Stimulated activated CD8-positive, alpha-beta memory T cell treated with anti-CD3 and anti-CD28 coated beads, Interleukin-7, amount 100 ng/mL, for 24 hours (primary cell): ENCODE measurements around the gene UNC5C.

ENCODE experiments used
- DNase-seq: peaks from one replicate; pipeline ENCODE4 v3.0.0-alpha.2; 2020; ENCODE audit warnings: low read depth

The UNC5C gene

DNA sequence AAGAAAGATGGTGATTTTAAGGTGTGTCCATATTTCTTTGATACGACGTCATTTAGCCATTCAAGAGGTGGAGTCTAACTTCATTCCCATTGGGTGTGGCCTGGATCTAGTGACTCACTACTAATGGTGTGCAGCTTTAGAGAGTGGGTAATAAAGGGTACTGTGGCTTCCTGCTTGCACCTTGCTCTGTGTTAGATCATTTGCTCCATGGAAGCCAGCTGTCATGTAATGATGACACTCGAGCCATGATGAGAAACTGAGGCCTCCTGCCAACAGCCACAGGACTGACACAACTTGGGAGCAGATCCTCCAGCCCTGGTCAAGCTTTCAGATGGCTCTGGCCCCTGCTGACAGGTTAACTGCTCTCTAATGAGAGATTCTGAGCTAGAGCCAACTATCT lies 82.0 kb downstream of the UNC5C start:
- no peak for DNase-seq

DNA sequence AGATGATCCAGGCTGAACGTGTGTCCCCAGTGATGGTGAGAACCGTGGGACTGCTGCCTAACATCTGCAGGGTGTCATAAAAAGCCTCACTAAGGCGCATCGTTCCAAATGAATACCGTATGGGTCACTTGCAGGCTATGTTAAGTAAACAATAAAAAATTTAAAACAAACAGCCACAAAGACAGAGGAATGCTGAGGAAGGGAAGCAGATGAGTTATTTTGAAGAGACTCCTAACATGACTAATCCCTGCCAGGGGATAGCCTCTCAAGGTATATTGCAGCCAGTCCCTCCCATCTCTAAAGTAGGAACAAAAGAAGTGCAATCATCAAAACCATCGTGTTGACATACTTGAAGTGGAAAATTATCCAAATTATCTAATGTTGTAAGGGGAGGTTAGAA lies 83.8 kb downstream of the UNC5C start:
- no peak for DNase-seq

DNA sequence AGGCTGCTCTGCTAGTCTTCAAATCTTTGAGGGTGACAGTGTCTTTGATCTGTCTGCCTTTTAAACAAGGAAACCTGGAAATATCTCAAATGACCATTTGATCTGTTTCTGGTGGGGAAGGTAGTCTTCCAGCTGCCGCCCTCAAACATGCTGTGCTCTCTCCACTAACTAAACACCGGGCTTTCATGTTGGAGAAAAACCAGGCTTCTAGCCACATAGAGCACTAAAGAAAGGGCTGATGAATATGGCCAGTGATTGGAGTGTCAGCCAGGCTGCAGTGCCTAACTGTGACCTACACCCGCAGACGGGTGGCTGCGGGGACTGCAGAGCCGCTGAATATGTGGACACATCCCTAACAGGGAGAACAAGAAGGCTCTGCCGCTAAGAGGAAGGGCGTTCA lies 85.9 kb downstream of the UNC5C start:
- DNase-seq = no peak

DNA sequence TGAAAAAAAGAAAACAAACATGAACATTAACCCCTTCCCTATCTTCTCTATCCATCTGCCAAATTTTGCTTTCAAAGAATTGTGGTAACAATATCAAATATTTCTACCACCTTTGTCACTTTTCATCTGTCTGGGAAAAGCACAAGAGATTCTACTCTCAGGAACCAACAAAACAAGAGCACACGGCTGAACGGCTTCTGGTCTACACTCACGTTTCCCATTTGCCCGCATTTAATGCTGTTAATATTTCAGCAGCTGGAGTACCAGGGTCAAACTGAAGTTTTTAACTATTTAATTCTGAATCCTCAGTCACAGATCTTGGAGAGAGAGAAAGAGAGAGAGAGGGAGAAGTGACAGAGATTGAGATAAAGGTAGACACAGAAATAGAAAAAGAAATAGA lies 91.4 kb downstream of the UNC5C start:
- DNase-seq = no peak

DNA sequence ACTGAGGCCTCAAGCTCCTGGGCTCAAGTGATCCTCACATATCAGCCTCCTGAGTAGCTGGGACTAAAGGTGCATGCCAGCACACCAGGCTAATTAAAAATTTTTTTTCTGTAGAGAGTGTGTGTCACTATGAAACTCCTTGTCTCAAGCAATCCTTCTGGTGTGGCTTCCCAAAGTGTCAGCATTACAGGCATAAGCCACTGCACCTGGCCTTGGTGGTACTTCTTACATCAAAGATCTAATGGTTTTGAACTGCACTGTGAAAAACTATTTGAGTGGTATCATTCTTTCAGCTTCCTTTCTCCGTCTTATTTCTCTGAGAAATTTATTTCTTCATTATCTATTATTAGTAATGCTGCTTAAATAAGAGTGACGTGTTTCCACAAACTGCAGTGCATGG lies 98.5 kb downstream of the UNC5C start:
- no peak for DNase-seq

DNA sequence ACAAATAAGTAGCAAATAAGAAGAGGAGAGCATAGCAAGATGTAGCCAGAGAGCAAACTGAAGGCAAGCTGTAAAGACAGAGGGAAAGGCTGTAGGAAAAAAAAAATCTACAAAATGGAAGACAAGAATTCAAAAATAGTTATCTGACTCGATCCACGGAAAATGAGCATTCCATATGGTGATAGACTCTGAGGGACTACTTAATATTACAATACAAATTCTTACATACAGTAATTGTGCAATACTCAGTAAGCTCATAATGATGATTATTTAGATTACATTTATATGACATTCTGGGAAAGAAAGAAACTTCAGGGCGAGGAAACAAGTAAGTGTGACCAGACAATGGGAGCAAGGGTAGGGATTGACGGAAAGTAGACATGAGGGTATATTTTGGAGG lies 102.6 kb downstream of the UNC5C start:
- no peak for DNase-seq

DNA sequence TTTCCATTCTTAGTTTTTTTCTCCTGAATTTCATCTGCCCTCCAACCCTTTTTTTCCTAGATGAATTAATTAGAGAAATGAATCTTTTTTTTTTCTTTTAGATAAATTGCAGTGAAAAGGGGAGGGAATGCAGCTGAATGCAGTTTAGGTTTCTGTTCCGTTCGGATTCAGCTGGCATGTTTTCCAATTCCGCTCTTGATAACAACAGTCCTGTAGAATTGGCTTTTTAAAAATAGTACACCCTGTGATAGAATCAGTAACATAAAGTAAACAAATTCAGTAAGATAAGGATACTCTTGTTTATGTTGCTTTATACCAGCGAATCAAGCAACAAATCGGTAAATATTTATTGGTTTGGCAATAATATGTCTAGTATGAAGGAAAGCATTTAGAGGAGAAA lies 103.5 kb downstream of the UNC5C start:
- DNase-seq = no peak

DNA sequence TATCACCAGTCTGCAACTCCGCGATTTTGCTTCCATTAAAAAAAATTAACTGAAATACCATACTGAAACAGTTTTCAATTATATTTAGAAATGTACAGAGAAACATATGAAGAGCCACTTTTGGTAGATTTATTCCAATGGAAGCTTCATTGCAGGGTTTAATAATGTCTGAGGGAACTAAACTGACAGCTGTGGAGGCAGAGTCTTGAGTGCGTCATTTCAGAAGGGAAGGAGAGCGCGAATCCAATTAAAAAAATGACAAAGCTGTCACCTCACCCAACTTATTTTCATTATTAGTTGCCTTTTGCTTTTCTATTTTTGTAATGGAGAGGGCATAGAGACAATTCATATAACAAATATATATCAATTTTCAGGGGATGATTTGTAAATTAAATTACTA lies 104.0 kb downstream of the UNC5C start:
- no peak for DNase-seq

DNA sequence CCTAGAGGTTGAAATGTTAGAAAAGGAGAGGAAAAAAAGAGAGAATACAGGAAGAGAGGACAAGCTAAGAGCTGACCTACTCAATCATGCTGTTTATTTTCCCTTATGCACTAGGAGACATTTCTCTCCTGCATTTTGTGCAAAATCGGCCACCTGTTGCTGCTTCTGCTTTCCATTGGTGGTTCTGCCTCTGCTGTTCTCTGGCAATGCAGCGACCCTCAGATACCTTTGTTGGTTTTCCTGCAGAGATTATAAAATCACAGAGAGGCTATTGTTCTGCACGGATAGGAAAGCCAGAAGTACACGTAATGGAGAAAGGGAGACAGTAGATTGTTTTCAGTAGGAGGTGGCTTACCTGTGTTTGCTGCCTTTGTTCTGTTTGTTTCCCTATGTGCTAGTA lies 108.9 kb downstream of the UNC5C start:
- DNase-seq = no peak

DNA sequence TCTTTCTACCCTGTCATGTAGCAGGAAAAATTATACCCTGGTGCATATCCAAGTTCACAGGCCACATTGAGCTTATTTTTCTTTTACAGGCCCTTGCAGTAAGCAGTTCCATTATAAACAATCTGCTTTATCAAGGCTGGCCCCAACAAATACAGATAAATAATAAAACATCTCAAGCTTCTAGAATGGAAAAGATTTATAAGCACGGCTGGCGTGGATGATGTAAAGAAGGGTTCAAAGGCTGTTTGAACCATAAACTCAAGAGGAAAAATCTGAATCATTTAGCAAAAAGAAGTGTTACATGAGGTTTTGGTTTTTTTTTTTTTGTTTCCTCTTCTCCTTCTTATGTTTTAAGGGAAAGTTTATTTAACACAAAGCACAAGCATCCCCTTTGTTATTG lies 109.7 kb downstream of the UNC5C start:
- DNase-seq = no peak

DNA sequence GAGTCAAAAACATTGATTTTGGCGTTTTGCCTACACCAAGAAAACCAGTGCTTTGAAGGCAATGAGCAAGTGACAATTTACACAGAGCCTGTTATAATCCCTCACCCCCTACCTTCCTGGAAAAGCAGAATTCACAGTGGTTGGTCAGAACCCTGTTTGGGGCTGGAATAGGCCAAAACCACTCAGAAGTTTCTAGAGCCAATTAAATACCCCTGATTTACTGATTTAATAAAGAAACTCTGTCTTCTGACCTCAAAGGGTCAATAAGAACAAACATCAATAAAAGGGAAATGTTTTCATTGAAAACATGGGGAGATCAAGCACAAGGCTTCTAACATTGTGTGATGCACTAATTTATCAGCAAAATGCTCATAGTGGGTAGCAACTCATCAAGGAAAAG lies 116.3 kb downstream of the UNC5C start:
- no peak for DNase-seq

DNA sequence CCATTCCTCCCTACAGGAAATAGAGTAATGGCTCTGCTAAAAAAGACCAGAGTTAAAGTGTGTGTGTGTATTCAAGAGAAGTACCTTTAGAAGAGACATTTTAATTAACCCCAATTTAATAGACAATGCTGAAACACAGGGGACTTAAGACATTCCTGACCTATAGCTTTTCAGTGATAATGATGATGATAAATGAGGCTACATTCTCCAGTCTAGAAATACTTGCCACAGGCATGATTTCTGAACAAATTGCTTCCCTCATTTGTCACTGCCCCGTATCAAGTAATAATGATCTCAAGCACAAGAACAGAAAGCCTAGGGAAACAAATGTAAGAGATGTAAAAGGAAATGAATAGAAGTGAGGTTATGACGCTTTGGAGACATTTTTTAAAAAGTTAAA lies 117.1 kb downstream of the UNC5C start:
- DNase-seq = no peak

DNA sequence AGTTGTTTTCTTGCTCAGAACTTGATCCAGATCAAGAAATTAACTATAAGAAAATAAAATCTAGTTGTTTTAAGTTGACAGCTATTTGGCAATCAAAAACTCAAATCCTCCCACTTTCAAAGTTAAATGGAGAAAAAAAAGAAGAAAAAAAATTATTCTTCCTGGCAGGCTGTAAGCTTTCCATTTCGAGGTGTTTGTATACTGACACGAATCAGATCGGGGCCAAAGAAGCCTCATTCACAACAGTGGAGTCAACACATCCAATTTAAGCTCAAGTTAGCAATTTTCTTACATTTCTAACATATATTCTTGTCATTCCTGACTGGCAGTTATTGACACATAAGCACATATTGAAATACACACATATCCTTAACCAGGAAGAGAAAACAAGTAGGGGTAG lies 119.4 kb downstream of the UNC5C start:
- DNase-seq = no peak

DNA sequence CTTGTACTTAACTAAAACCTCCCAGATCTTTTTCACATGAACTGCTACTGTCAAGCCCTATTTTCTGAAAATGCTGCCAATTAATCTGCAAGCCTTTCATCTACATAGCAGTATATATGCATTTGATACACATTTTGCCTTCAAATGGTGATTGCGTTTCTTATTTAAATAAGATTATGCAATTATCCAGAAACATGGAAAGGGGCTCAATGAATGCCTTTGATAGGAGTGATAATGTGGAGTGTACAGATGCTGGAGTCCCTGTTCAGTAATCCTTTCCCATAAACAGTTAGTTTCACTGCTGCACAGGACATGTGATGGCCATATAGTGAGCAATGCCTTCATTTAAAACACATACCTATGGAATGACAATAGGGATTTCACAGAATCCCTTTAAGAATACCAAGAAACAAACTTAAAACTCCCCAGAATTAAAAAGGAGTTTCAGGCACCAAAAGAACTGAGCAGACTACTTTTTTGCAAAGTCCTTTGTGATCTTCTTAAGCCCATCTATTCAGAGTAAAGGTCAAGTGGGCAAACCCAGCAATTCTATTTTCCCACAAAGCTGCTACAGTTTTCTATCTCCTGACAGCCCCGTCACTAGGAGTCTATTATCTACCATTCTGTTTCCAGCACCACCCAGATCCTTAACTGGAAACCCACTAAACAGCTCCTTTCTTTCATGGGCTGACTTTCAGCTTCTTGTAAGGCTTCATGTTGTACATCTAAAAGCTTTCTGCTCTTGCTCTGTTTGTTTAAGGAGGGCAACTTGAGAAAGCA lies 120.3 kb downstream of the UNC5C start:
- no peak for DNase-seq

DNA sequence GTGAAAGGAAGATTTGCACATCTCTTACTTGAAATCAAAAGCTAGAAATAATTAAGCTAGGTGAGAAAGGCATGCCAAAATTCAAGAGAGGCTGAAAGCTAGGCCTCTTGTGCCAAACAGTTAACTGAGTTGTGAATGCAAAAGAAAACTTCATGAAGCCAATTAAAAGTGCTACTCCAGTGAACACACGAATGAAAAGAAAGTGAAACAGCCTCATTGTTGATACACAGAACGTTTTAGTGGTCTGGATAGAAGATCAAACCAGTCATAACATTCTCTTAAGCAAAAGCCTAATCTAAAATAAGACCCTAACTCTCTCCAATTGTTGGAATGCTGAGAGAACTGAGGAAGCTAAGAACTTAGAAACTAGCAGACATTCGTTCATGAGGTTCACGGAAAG lies 122.3 kb downstream of the UNC5C start:
- DNase-seq = no peak

DNA sequence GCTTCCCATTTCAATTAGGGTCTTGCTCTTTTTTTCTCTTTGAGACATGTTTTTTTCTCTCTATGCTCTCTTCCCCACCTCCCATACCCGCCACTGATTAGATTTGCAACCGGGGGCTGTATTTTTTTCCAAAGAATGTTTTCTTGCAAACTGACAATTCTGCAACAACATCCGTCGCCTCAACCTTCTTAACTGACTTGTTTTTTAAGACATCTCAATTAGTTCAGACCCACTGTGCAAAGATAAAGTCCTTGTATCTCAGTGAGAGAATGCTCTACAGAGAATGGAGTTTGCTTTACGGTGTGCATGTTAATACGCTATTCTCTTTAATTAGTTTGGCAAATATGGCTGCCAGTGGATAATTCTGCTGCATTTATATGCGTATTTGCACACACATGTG lies 126.3 kb downstream of the UNC5C start:
- DNase-seq = no peak

DNA sequence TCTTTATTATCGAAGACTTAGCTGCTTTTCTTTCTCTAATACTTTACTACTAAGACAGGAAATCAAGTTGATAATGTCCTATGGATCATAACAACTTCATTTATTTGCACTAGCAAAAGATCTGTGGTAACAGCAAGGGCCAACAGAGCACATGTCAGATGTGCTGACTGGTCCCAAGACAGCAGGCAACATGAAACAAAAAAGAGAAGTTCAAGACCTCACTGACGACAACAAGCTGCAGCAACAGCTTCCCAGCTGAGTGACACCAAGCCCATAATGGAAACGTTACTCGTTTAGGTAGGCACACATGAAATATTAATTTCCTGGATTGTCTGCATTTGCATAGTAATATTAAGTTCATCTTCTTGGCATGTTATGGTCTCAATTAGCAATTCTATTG lies 126.9 kb downstream of the UNC5C start:
- no peak for DNase-seq

DNA sequence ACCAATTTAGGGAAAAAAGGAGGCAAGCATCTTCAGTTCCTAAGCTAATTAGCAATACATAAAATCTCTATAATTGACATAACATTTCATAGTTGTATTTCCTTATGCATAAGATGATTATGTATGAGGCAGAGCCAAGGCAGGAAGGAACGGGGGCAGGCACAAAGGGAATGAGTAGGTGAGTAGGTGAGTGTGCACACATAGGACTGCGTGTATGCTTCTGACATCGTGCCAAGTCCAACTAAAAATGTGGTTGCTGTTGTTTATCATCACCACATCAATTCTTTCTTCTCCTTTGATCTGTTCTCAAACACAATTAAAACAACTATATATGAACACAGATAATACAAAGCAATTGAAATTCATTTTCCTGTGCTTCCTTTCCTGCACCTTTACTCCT lies 131.2 kb downstream of the UNC5C start:
- no peak for DNase-seq

DNA sequence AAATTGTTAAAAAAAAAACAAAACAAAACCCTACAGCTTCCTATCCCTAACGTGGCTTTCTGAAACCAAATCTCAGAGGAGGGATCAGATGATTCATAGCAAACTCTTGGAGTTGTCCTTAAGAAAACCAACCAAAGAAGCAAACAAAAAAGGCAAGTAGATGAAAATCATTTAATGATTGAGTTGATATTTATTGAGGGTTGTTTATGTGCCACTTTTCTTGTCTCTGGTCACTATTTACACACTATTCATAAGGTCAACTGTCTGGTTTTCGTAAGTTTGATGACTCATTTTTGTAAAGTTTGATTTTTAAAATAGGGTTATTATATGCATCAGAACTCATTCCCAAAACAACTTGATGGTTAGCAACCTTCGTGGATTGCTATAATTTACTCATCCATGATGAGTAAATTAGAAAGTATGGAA lies 133.4 kb downstream of the UNC5C start:
- no peak for DNase-seq

DNA sequence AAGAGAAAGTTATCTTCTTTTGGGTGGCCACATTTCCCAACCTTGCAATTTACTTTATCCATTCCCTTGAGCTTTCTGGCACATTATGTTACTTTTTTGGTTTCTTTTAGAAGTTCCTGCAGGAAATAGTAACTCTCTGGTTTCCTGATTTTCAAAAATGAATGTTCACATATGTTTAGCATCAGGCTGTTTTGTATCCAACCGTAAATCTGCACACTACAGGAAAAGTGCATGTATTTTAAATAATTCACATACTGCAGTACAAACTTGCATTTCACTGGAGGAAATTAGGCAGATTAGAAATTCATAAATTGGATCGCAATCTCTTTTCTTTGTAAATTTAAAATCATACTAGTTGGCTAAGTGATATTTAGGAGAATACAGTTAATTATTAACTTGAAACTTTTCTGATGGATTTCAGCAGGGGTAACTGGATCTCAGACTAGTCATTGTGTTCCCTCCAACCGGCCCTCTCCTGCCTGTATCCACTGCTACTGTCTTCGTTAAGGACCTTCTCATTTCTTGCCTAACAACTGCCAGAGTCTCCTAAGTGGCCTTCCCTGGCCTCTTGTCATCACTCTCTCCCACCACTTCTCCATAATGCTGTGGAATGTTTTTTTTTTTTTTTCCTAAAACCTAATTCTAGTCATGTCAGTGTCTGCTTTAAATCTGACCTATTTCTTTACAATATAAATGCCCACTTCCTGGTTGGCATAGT lies 137.2 kb downstream of the UNC5C start:
- no peak for DNase-seq

DNA sequence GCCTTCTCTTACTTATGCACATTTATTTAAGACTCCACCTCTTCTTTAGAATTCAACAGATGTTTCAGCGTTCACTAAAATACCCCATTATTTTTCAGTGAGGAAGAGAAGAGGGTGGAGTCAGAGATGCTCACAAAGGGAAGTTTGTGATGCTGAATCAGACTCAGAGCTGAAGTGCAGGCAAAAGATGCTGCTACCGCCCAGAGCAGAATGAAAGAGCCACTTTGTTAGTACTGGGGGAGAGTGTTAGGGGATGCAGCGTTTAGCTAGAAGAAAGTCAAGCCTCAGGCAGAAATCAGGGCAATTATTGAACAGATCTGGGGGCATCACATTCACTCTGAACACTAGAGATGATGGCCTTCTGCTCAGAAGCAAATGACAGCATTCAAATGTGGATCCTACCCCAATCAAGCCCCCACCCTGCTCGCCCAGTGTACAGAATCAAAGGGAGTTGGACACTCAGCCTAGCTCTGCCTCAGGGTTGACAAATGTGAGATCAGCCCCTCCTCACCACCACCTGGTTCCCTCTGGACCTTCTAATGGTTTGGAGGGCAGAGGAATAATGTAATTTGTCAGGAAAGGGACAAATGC lies 138.3 kb downstream of the UNC5C start:
- DNase-seq = no peak

DNA sequence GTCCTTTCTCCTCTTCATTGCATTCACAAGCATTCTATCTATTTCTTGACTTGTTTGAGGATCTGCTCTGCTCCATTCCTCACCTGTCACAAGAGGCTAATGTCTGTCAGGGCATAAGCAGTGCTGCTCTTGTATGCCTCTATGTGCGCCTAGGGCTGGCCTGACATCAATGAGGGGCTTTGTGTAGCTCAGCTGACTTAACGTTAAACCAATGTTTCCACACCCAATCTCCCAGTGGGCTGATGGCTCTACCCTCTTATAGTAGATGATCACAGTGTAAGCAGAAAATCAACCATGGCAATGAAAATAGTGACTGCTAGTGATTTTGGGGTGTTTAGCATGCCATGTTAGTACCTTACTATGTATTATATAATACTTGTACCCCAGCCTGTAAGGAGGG lies 139.0 kb downstream of the UNC5C start:
- DNase-seq = no peak

DNA sequence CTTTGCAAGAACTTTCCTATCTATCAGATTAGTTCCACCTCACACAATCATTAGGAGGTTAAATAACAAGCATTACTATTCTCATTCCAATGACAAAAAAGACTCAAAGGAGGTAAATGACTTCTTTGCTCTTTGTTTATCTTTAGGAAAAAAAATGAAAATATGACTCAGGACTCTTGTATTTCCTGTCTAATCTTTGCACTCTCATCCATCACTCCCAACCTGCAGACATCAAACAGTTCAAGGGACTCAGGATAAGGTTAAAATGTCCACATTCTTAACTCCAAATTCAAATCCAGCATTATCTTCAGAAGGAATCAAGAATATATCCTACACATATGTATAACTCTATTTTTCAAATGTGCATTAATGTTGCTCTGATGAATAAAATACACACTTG lies 139.6 kb downstream of the UNC5C start:
- no peak for DNase-seq

DNA sequence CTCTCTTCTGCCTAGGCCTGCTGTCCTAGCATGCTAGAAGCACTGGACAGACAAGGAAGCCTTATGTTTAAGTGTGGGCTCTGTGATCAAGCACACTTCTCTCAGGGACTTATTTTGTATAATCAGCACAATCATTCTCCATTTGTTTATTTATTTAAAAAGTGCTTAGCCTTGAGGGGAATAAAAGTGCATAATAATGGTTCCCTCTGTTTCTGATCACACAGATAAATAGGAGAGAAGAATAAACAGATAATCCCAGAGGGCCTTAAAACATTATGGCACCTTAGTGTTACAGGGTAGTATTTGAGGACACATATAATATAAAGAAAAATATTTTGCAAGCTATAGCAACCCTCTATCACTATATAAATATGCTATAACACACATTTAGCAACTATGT lies 146.5 kb downstream of the UNC5C start:
- no peak for DNase-seq
